GM18517 (cell line): Measurements from ENCODE around the gene NEMF.
"Not testable (repeated sequence)": the region's sequence is repeated elsewhere in the genome, so short reads cannot be mapped to it uniquely, and the experiment has no call there.

Experiments used
- ATAC-seq: cut with Tn5 transposase; IDR thresholded peaks from one replicate; pipeline ENCODE4 v1.9.1; 2021; ENCODE audit warnings: mild to moderate bottlenecking, moderate library complexity; ENCODE audit not compliant: unreplicated experiment

The NEMF gene

DNA sequence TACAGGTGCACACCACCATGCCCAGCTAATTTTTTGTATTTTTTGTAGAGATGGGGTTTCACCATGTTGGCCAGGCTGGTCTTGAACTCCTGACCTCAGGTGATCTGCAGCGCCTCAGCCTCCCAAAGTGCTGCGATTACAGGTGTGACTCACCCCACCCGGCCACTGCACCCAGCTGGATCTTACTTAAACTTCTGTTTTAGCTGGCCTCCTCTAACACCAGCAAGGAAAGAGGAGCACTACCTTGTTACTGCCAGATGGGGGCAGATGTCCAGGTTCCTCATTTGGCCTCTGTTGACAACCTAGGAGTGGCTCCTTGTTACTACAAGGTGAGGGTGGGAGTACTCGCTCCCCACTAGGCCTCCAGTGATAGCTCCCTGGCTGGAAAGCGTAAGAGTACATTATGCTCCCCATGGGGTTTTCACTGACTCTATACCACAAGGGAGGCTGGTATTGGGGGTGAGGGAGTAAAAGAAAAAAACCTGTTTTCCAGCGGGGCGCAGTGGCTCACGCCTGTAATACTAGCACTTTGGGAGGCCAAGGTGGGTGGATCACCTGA is 27.1 kb upstream of the NEMF start:
- ATAC-seq, result peak; percentile 67

GRCh38 chr14:49876563-49877127 is 24.1 kb upstream of the NEMF start:
- no peak for ATAC-seq

GRCh38 chr14:49875640-49876198 is 23.1 kb upstream of the NEMF start:
- no peak for ATAC-seq

GRCh38 chr14:49873548-49873947 is 21.0 kb upstream of the NEMF start:
- ATAC-seq, result not testable (repeated sequence)

DNA sequence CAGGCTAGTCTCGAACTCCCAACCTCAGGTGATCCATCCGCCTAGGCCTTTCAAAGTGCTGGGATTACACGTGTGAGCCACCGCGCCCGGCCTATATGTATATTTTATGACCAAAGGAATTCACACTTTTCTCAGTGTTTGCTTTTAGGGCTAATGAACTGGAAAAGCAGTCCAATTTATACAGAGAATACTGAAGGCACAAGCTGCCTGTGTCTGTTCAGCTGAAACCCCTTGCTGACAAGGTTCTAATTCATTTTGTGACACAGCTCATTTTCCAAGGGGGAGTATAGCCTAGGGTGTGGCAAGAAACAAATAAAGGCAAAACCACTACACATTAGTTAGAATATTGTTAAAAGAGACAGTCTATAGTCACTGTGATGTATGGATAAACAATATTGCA is 18.3 kb upstream of the NEMF start:
- ATAC-seq, result no peak

GRCh38 chr14:49868720-49869114 is 16.1 kb upstream of the NEMF start:
- no peak for ATAC-seq

GRCh38 chr14:49867831-49868719 is 15.5 kb upstream of the NEMF start:
- ATAC-seq, result peak; percentile 81

DNA sequence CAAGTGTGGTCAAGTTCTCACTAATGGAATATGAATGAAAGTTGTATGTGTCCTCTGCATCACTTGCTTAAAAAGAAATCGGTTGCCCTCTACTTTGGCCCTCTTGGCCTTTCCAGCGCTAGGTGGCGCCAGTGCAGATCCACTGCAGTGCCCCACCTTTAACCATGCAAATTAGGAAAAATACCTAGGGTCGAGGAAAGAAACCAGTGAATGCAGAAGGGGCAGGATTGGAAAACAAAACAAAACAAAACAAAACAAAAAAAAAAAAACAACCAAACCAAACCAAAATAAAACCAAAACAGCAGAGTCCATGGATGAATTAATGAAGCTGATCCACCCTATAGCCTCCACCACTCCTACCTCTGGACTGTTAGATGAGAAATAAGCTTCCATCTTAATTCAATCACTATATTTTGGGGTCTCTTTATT is 12.9 kb upstream of the NEMF start:
- ATAC-seq, result no peak

GRCh38 chr14:49863487-49864281 is 11.1 kb upstream of the NEMF start:
- no peak for ATAC-seq

GRCh38 chr14:49862089-49862673 is 9.6 kb upstream of the NEMF start:
- peak; percentile 31 for ATAC-seq

DNA sequence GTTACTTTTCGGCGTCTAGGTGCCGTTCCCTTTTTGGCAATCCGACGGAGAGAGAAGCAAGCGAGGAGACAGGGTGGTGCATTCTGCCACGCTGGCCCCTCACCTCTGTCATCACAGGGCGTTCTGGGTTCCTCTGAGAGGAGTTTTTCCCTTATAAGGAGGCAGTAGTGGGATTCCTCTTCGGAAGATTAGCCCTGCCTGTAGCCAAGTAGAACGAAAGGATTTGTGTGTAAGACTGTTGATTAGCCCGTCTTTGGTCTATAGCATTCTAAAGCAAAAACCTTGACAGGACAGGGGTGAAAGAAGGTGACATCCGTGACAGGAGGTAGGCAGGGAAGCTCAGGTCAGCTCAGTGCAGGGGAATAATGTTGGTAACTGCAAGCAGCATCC is 9.1 kb upstream of the NEMF start:
- peak; percentile 6 for ATAC-seq

DNA sequence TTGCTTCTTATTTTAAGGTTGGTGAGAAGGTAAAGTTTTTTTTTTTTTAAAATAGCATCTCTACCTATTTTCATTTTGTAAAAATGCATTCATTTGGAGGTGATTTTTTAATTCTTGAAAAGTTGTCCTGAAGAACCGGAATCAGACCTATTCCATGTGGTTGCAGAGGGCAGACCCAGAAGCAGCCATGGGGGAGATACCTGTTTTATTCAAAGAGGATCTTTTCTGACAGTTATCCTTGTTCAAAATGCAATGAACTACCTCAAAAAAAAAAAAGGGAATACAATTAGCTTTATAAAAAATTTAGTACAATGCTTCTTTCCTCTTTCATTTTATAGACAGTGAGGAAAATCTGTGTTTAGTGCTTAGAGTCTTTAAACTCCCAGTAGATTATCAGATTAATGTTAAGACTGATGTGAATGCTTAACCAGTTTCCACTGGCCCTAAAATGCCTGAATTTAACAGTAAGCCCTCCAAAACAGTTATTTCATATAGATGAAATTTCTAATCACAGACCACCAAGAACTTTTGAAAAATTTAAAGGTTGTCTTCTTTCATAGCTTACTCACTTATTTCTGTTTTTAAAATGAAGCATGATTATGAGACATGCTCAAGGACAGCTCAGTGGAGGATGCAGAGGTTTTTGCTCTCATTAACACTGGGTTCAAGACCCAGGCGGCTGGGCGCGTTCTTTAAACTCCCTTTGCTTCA is 8.6 kb upstream of the NEMF start:
- no peak for ATAC-seq

DNA sequence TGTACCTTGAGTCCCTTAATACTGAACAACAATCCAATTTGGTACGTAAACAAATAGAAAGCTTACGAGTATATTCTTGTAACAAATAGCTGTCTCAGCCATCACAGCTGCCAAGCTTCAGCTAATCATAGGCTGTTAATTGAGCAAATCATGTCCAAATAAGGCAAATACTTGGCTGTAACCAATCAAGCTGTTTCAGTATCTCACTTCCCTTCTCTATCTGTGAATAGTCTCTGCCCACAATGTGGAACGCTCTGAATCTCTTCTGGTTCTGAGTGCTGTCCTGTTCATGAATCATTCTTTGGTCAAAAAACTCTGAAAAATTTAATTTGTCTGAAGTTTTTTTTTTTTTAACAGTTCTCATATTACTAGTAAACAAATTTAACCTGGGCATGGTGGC is 5.8 kb upstream of the NEMF start:
- no peak for ATAC-seq

DNA sequence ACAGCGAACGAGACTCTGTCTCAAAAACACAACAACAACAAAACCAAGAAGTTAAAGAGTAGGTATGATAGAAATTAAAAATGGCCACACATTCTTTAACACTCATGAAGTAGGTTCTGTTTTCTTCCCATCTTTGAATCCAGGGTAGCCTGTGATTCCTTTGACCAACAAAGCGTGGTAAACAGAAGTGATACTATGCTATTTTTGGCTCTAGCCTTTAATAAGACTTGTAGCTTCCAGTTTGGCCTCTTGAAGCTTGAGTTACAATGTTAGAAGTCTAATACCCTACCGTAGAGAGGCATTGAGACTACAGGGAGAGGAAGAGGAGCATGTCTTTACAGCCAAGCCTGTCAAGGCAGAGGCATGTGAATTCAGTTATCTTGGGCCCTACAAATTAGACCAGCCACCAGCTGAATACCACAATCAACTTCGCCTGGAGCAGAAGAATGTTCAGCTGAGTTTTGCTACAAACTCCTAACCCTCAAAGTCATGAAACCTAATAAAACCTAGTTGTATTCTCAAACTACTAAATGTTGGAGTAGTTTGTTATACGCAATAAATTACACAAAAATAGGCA is 4.9 kb upstream of the NEMF start:
- ATAC-seq, result no peak

DNA sequence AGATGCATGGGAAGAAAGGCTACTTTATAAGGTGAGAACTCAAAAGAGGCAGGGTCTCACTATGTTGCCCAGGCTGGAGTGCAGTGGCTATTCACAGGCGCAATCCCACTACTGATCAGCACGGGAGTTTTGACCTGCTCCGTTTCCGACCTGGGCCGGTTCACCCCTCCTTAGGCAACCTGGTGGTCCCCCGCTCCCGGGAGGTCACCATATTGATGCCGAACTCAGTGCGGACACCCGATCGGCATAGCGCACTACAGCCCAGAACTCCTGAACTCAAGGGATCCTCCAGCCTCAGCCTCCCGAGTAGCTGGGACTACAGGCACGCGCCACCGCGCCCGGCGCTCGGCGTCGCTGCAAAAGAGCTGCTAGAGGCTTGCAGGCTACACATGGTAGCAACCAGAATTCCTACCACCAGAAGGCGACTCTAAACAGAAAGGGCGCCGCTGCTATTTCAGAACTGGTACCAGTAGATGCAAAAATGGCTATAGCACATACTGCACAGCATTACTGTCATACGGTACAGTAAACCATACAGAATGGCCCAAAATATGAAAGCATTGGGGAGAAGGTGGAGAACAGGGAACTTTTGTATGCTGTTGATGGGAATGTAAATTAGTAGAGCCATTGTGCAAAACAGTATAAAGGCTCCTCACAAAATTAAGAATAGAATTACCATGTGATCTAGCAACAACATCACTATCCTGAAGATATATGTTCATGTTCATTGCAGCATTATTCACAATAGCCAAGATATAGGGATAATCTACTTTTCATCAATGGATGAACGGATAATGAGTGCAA is 1.2 kb upstream of the NEMF start:
- ATAC-seq, result no peak

DNA sequence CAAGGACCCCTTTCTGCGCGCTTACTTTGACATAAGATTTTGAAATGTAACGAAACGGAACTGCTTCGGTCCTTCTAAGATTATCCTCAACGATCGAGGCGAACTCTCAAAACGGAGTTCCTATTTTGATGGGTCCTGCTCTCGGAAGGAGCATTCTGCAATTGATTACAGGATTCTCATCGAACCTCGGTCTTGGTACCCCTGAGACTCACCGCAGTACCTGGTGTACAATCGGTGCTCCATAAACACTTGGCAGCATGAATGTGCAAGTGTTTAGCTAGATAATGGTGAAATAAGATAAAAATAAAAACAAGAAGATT is 530 bp upstream of the NEMF start:
- ATAC-seq, result peak; percentile 11

DNA sequence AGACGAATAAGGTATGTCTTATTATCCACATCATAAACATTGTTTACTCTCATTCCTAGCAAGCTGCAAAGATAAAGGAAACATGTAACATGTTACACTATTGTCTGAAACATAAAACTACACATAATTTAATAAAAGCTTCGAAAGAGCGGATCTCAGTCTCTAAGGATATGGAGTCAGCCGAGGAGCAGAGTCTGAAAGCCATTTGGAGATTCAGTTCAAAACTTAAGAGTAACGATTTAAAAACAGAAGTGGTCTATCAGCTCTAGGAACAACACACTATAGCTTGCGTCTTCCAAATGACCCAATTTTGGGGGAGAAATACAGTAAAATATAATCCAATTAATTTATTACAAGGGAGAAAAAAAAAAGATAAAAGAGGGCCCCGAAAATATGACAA is 775 bp downstream of the NEMF start:
- ATAC-seq, result no peak

DNA sequence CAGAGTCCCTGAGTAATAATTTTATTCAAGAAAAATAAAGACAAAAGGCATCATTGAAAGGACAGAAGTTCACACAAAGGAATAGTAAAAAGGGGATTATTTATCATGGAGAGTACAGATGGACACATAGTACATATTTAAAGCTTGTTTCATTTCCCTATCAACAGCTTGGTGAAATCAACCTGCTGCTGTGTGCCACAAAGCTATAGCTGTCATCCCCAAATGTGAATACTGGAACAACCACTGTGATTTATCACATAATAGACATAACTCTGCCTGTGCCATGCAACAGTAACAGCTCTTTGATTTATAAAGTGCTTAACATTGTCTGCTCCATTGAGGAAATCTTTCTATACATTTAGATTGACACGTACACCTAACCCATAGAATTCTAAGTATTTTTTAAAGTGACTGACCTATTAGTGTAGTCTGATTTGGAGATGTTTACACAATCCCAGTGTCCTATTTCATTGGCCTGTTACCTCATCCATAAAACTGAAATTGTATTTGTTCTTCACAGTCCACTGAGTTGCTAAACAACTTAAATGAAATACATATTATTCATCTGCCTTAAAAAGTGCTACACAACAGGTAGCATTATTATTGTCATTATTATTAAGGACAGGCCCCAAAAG is 3.3 kb downstream of the NEMF start:
- ATAC-seq, result no peak

DNA sequence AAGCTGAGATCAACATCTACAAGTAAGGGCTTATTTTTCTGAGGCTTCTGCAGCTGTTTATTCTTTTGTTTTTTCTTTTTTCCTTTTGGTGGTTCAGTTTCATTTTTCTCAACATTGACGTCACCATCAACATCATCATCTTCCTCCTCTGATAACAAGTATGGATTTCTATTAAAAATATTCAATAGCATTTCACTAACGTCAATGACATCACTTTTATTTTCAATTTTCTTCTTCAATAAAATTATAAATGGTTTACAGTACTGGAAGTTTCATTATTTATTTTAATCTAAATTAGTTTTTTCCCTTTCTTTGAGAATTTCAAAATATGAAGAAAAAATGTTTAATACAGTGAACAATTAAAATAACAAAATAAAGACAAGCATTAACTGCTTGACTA is 23.9 kb downstream of the NEMF start:
- no peak for ATAC-seq
